HEK293 (cell line): ENCODE measurements around the gene COX6A2.

Experiments
- BCL6B ChIP-seq: fragments of 450-650 bp; formaldehyde crosslinking; IDR thresholded peaks from 2 replicates; pipeline ENCODE4 v1.5.1; 2017; ENCODE audit warnings: missing biosample characterization, missing genetic modification characterization
- PRDM1 ChIP-seq: fragments of 450-650 bp; formaldehyde crosslinking; IDR thresholded peaks from 2 replicates; pipeline ENCODE4; 2016; ENCODE audit warnings: missing biosample characterization, missing genetic modification characterization
- SALL2 ChIP-seq: fragments of 450-650 bp; formaldehyde crosslinking; IDR thresholded peaks from 2 replicates; pipeline ENCODE4 v1.5.0; 2017; ENCODE audit warnings: missing biosample characterization, mild to moderate bottlenecking, missing genetic modification characterization, borderline replicate concordance
- SCRT2 ChIP-seq: fragments of 450-650 bp; formaldehyde crosslinking; IDR thresholded peaks from 2 replicates; pipeline ENCODE4 v1.5.1; 2016; ENCODE audit warnings: missing biosample characterization, missing genetic modification characterization
- TRIM28 ChIP-seq: IDR thresholded peaks from 2 replicates; pipeline ENCODE4 v1.6.1; 2011; ENCODE audit warnings: low read length, control low read depth, borderline replicate concordance
- ZBTB1 ChIP-seq: fragments of 450-650 bp; formaldehyde crosslinking; IDR thresholded peaks from 2 replicates; pipeline ENCODE4 v1.5.1; 2016; ENCODE audit warnings: missing biosample characterization, missing genetic modification characterization
- ZNF155 ChIP-seq: fragments of 450-650 bp; formaldehyde crosslinking; IDR thresholded peaks from 2 replicates; pipeline ENCODE4 v1.5.1; 2016; ENCODE audit warnings: missing biosample characterization, missing genetic modification characterization
- ZNF16 ChIP-seq: fragments of 450-650 bp; formaldehyde crosslinking; IDR thresholded peaks from 2 replicates; pipeline ENCODE4 v1.5.1; 2016; ENCODE audit warnings: low read depth, missing biosample characterization, missing genetic modification characterization
- ZNF214 ChIP-seq: fragments of 450-650 bp; formaldehyde crosslinking; IDR thresholded peaks from 2 replicates; pipeline ENCODE4 v1.5.1; 2017; ENCODE audit warnings: missing biosample characterization, mild to moderate bottlenecking, missing genetic modification characterization, borderline replicate concordance
- ZNF221 ChIP-seq: fragments of 450-650 bp; formaldehyde crosslinking; IDR thresholded peaks from 2 replicates; pipeline ENCODE4 v1.5.1; 2017; ENCODE audit warnings: missing biosample characterization, missing genetic modification characterization, borderline replicate concordance
- ZNF223 ChIP-seq: fragments of 450-650 bp; formaldehyde crosslinking; IDR thresholded peaks from 2 replicates; pipeline ENCODE4 v1.5.1; 2016; ENCODE audit warnings: missing biosample characterization, missing genetic modification characterization
- ZNF26 ChIP-seq: fragments of 450-650 bp; formaldehyde crosslinking; IDR thresholded peaks from 2 replicates; pipeline ENCODE4 v1.5.1; 2016; ENCODE audit warnings: missing biosample characterization, missing genetic modification characterization
- ZNF266 ChIP-seq: fragments of 450-650 bp; formaldehyde crosslinking; IDR thresholded peaks from 2 replicates; pipeline ENCODE4 v1.5.1; 2016; ENCODE audit warnings: missing biosample characterization, missing genetic modification characterization, low read depth
- ZNF280D ChIP-seq: fragments of 450-650 bp; formaldehyde crosslinking; IDR thresholded peaks from 2 replicates; pipeline ENCODE4 v1.5.1; 2016; ENCODE audit warnings: missing biosample characterization, missing genetic modification characterization
- ZNF354C ChIP-seq: fragments of 450-650 bp; formaldehyde crosslinking; IDR thresholded peaks from 2 replicates; pipeline ENCODE4 v1.5.1; 2016; ENCODE audit warnings: missing biosample characterization, missing genetic modification characterization, low read depth, borderline replicate concordance
- ZNF394 ChIP-seq: fragments of 450-650 bp; formaldehyde crosslinking; IDR thresholded peaks from 2 replicates; pipeline ENCODE4 v1.5.1; 2016; ENCODE audit warnings: missing biosample characterization, missing genetic modification characterization, mild to moderate bottlenecking, moderate library complexity, borderline replicate concordance
- ZNF416 ChIP-seq: fragments of 450-650 bp; formaldehyde crosslinking; IDR thresholded peaks from 2 replicates; pipeline ENCODE4 v1.5.1; 2016; ENCODE audit warnings: missing biosample characterization, missing genetic modification characterization
- ZNF426 ChIP-seq: fragments of 450-650 bp; formaldehyde crosslinking; IDR thresholded peaks from 2 replicates; pipeline ENCODE4 v1.5.1; 2017; ENCODE audit warnings: missing biosample characterization, missing genetic modification characterization, mild to moderate bottlenecking, inconsistent platforms, moderate library complexity
- ZNF48 ChIP-seq: fragments of 450-650 bp; formaldehyde crosslinking; IDR thresholded peaks from 2 replicates; pipeline ENCODE4 v1.5.1; 2016; ENCODE audit warnings: missing biosample characterization, missing genetic modification characterization
- ZNF518A ChIP-seq: fragments of 450-650 bp; formaldehyde crosslinking; conservative IDR thresholded peaks from 2 replicates; pipeline ENCODE4 v1.5.1; 2016; ENCODE audit warnings: low read depth, missing biosample characterization, missing genetic modification characterization
- ZNF610 ChIP-seq: fragments of 450-650 bp; formaldehyde crosslinking; IDR thresholded peaks from 2 replicates; pipeline ENCODE4 v1.5.1; 2016; ENCODE audit warnings: missing biosample characterization, missing genetic modification characterization, borderline replicate concordance
- ZNF623 ChIP-seq: fragments of 450-650 bp; formaldehyde crosslinking; IDR thresholded peaks from 2 replicates; pipeline ENCODE4 v1.5.1; 2016; ENCODE audit warnings: missing biosample characterization, missing genetic modification characterization
- ZNF629 ChIP-seq: fragments of 450-650 bp; formaldehyde crosslinking; IDR thresholded peaks from 2 replicates; pipeline ENCODE4 v1.5.1; 2017; ENCODE audit warnings: missing biosample characterization, missing genetic modification characterization
- ZNF670 ChIP-seq: fragments of 450-650 bp; formaldehyde crosslinking; IDR thresholded peaks from 2 replicates; pipeline ENCODE4 v1.5.1; 2016; ENCODE audit warnings: missing biosample characterization, missing genetic modification characterization, low read depth
- ZNF692 ChIP-seq: fragments of 450-650 bp; formaldehyde crosslinking; IDR thresholded peaks from 2 replicates; pipeline ENCODE4 v1.5.1; 2016; ENCODE audit warnings: missing biosample characterization, missing genetic modification characterization
- ZNF747 ChIP-seq: fragments of 450-650 bp; formaldehyde crosslinking; IDR thresholded peaks from 2 replicates; pipeline ENCODE4 v1.5.1; 2016; ENCODE audit warnings: missing biosample characterization, missing genetic modification characterization
- ZXDB ChIP-seq: fragments of 450-650 bp; formaldehyde crosslinking; IDR thresholded peaks from 2 replicates; pipeline ENCODE4 v1.5.1; 2016; ENCODE audit warnings: missing biosample characterization, missing genetic modification characterization

The COX6A2 gene

GRCh38 chr16:31459687-31460581 is 31.8 kb upstream of the COX6A2 start (continued):
- TF ChIP-seq TRIM28 (no peak), ZNF155 (no peak), PRDM1 (tag by site-specific recombination) (no peak), ZXDB (tag by site-specific recombination) (no peak), ZNF16 (tag by site-specific recombination) (no peak), ZNF629 (peak; percentile 84), ZNF354C (tag by site-specific recombination) (no peak), ZNF670 (no peak), BCL6B (peak; percentile 99), ZNF623 (tag by site-specific recombination) (no peak), ZNF426 (tag by site-specific recombination) (no peak), ZNF223 (no peak), ZNF692 (tag by site-specific recombination) (no peak), ZNF610 (tag by site-specific recombination) (no peak; the same call in 1 of the 2 replicates), ZNF26 (tag by site-specific recombination) (no peak), ZNF280D (no peak), ZNF266 (no peak), SALL2 (tag by site-specific recombination) (no peak), ZNF48 (no peak), ZNF416 (tag by site-specific recombination) (no peak), ZNF394 (tag by site-specific recombination) (peak; percentile 37; the same call in 1 of the 2 replicates), ZBTB1 (no peak), ZNF221 (tag by site-specific recombination) (no peak), ZNF214 (tag by site-specific recombination) (no peak), SCRT2 (tag by site-specific recombination) (no peak), ZNF747 (tag by site-specific recombination) (no peak), ZNF518A (tag by site-specific recombination) (no peak)
